ENCODE results near the gene LRG1.

GRCh38 chr19:4505570-4506448 is 34.0 kb downstream of the LRG1 start:
- TF ChIP-seq CTCF (IDR thresholded peaks at IDR 0.05) (no peak), POLR2AphosphoS5 (IDR thresholded peaks at IDR 0.05) (no peak), EP300 (IDR thresholded peaks at IDR 0.05) (no peak), POLR2A (IDR thresholded peaks at IDR 0.05; ENCODE audit: low read depth) (no peak)
